Anterior cingulate cortex (tissue), 58 donors: Measurements from ENCODE around the gene FPR2.
"Not testable (repeated sequence)": the region's sequence is repeated elsewhere in the genome, so short reads cannot be mapped to it uniquely, and the experiment has no call there.

Source experiments
- DNase-seq, 58 donors: peaks; one replicate each; lab custom pipeline; 2025; lab: John Stamatoyannopoulos, UW

FPR2 gene

DNA sequence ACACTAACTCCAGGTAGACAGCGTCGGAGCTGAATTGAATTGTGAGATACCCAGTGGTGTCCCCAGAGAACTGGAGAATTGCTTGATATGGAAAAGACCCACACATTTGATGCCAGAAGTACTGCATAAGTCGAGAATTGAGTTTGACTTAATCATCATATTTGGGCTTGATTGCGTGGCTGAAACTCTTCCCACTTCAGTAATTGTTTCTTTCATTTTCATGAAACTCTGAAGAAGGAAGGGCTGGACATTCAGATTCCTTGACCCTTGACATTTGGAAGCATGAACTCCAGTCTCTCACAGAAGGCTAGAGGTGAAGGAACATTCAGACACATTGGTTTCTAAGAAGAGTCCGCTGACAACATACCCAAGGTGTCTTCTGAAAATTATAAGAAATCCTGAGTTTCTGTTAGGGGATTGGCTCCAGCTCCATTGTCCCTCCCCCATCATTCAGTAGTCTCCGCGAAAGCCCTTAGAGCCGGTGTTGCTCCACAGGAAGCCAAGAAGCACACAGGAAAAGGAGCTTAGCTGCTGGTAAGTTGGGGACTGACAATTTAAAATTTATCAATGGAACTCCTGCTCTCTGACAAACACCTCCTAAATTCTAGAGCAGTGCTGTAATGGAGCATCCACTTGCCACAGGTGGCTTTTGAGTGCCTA, at the start of gene FPR2:
FPR2 (plus strand) TSS at position 484 of the 660 bp plus-strand sequence. CDS start 7,479 bp downstream, outside the sequence.
- DNase-seq = no peak

DNA sequence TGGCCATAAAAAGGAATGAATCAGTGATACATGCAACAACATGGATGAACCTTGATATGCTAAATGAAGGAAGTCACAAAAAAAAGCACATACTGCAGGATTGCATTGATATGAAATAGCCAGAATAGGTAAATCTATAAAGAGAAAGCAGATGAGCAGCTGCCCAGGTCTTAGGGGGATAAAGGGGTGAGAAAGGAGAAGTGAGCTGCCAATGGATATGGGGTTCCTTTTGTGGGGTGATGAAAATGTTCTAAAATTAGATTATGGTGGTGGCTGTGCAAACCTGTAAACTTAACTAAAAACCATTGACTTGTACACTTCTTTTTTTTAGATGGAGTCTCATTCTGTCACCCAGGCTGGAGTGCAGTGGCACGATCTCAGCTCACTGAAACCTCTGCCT, 49.3 kb upstream of the FPR2 start:
- DNase-seq = no peak

GRCh38 chr19:51712461-51713081, 48.4 kb upstream of the FPR2 start:
- DNase-seq = no peak

- no peak for DNase-seq
These were observed 47.4 kb upstream of the FPR2 start for GRCh38 chr19:51713319-51714285.

- DNase-seq = no peak
These were observed 46.1 kb upstream of the FPR2 start for GRCh38 chr19:51714848-51715247.

- DNase-seq = no peak
These were observed 45.1 kb upstream of the FPR2 start for GRCh38 chr19:51715850-51716249.

DNA sequence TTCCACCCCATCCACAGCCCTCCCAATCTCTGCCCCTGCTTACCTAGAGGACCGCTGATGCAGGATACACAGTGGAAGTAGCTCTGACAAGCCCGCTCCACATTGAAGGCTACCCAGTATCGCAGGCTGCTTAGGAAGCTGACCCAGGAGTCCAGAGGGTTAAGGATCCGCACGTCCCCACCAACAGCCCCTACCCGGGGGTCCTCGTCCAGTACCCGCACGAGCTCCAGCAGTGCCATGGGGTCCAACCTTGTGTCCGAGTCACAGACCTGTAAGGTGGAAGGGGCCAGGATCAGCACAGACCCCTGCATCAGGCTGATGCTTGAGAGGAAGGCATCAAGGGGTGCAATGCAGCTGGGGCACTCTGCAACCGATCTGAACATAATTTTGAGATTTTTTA, 44.1 kb upstream of the FPR2 start:
- no peak for DNase-seq

GRCh38 chr19:51719251-51719988, 41.6 kb upstream of the FPR2 start:
- DNase-seq = peak in 25 of 58 donors; percentile 6 to 50 (median 19)

GRCh38 chr19:51721905-51722304, 39.1 kb upstream of the FPR2 start:
- no peak for DNase-seq

DNA sequence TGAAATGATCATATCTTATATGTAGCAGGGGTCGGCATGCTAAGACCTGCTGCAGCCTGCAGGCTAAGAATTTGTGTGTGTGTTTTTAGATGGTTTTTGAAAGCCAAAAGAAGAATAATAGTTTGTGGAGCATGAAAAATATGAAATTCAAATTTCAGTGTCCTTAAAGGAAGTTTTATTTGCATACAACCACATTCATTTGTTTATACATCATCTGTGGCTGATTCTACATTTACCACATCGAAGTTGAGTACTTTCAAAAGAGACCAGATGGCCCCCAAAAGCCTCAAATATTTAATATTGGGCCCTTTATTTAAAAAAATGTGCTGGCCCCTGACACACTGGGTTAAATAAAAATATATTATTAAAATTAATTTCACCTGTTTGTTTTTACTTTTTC, 38.5 kb upstream of the FPR2 start:
- DNase-seq = no peak

DNA sequence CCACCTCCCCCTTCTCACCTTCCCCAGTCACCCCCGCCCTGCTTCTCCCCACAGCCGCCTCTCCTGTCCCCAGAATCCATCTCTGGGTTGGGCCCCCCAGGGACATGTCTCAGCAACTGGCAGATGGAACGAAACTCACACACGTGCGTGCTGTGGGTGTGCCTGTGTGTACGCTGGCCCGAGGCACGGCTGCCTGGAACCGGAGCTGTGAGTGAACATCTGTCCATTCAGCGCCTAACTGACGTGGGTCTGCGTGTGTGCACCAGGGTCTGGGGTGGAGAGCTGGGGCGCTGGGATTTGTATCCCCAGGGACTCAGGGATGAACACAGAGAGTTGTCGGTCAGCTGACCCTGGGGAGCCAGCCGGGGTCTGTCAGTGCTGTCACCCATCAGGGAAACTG, 36.4 kb upstream of the FPR2 start:
- peak in 2 of 58 donors; percentile 17 to 18 for DNase-seq

GRCh38 chr19:51726049-51726448, 34.9 kb upstream of the FPR2 start:
- DNase-seq = peak in 46 of 58 donors; percentile 3 to 87 (median 58)

DNA sequence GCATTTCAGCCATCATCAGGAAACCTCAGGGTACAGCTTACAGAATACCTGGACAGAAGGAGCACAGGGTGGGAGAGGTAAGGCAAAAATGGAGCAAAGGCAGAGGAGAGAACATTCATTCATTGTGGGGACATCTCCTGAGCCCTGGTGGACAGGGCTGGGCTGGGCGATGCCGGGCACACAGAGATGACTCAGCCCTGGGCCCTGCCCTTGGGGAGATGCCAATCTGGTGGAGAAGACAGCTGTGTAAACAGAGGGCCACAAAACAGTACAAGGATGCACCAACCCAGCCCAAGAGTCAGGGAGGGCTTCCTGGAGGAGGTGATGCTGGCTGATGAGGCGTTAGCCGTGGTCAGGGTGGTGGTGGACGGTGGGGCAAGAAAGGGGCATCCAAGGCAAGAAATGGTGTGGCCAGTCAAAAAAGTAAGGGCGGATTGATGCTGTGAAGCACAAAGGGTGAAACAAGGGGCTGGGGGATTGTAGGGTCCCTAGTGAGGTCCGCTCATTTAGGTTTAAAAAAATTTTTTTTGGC, 33.6 kb upstream of the FPR2 start:
- DNase-seq = peak in 3 of 58 donors; percentile 14 to 29 (median 25)

GRCh38 chr19:51729781-51730180, 31.2 kb upstream of the FPR2 start:
- no peak for DNase-seq

DNA sequence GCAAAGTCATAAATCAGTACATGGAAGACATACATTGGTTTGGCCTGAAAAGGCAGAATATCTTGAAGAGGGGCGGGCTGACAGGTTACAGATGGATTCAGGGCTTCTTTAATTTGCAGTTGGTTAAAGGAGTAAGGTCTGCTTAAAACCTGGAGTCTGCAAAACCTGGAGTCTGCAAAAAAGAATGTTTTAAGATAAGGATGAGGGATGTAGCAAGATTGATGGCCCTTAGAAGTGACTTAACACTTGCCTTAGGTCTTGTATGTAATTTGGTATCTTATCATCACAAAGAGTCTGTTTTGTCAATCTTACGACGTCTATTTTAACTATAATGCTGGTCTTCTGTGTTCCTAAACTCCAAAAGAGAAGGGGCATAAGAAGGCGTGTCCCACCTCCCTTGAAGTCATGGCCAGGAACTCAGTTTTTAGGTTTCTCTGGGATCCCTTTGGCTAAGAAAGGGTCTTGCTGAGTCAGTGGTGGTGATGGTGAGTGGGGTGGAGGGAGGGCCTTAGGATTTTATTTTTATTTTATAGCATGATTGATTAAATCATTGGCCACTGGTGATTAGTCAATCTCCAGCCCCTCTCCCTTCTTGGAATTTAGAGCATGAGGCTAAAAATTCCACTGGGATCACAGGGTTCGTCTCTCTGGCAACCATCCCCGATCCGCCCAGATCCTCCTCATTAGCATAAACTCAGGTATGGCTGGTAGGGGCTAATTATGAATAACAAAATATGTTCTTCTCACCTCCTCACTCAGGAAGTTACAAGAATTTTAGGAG, 27.0 kb upstream of the FPR2 start:
- DNase-seq = no peak

DNA sequence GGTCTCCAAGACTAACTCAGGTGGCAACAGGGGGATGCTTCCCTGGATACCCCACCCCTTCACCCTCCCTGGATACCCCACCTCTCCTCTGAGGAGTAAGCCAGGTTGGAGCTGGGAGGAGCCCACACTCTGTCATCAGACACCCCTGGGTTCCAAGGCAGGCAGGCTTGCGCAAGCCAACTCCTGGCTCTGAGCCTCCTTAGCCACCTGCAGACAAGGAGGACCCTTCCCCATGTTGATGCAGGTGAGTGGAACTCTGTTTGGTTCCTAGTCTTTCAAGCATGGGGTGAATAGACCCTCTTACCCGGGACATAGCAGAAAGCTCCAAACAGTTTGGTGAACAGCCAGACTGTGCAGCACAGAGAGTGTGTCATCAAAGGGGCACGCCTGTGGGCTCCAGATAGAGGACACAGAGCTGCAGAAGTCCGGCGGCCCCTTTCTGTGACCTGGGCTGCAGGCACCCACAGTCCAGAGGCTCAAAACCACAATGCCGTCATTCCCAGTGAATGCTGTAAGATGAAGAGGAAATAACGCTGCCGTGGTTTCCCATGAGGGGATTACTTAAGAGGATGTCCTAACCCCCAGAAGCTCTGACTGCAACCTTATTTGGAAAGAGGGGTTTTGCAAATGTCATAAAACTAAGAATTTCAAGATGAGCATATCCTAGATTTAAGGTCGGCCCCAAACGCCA, 25.1 kb upstream of the FPR2 start:
- DNase-seq = peak in 11 of 58 donors; percentile 7 to 58 (median 27)

- DNase-seq = no peak
These were observed 23.6 kb upstream of the FPR2 start for GRCh38 chr19:51737389-51737788.

GRCh38 chr19:51737924-51738323, 23.1 kb upstream of the FPR2 start:
- no peak for DNase-seq

DNA sequence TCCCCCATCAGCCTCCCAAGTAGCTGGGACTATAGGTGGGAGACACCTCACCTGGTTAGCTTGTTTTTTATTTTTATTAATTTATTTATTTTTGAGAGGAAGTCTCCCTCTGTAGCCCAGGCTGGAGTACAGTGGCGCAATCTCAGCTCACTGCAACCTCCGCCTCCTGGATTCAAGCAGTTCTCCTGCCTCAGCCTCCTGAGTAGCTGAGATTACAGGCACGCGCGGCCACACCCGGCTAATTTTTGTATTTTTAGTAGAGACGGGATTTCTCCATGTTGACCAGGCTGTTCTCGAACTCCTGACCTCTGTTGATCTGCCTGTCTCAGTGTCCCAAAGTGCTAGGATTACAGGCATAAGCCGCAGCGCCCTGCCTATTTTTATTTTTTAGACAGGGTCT, 22.5 kb upstream of the FPR2 start:
- not testable (repeated sequence) for DNase-seq
